Muscle of leg (tissue), 11 donors: Measurements from ENCODE around the gene CFAP141. TPM values are rescaled to one million over a fixed set of nuclear protein-coding genes. Genes with fewer than 3 reads are reported as not detected.

Source experiments
- DNase-seq: peaks from one replicate; pipeline ENCODE4 v3.0.0; 2013
- H3K27ac ChIP-seq: one replicate; pipeline ENCODE4 v1.5.1; 2013; ENCODE audit warnings: mild to moderate bottlenecking, low read length, control low read depth
- H3K27me3 ChIP-seq: one replicate; pipeline ENCODE4 v1.6.1; 2013; ENCODE audit warnings: low read length; ENCODE audit not compliant: control insufficient read depth, insufficient read depth
- H3K36me3 ChIP-seq: one replicate; pipeline ENCODE4 v1.6.1; 2013; ENCODE audit warnings: low read length; ENCODE audit not compliant: control insufficient read depth, insufficient read depth
- H3K4me1 ChIP-seq: one replicate; pipeline ENCODE4 v1.6.1; 2013; ENCODE audit warnings: low read length; ENCODE audit not compliant: control insufficient read depth, insufficient read depth
- H3K4me3 ChIP-seq: one replicate; pipeline ENCODE4 v1.5.1; 2013; ENCODE audit warnings: low read length, control low read depth
- H3K9me3 ChIP-seq: replicated peaks from 2 replicates; pipeline ENCODE4 v1.6.1; 2013; ENCODE audit warnings: low read depth, low read length; ENCODE audit not compliant: control insufficient read depth
- WGBS: methylation state at CpG from one replicate; pipeline ENCODE4 v1.1.5; 2013; ENCODE audit warnings: missing lambda C conversion rate; ENCODE audit not compliant: insufficient coverage; 5-methylcytosine and 5-hydroxymethylcytosine counted together
- polyA plus RNA-seq, 8 donors: library from polyadenylated mRNA; unstranded; fragments of 120-200 nt; gene quantifications; one replicate each; pipeline versions ENCODE4 v1.2.1 to v1.2.3, GENCODE V29; 2013; ENCODE audit warnings: inconsistent platforms in 1 of 8, low replicate concordance in 1 of 8; ENCODE audit not compliant: insufficient read length in 8 of 8, insufficient read depth in 1 of 8
- total RNA-seq: library from RNA; stranded (reverse); fragments of 120-200 nt; gene quantifications from one replicate; pipeline ENCODE4 v1.2.4, GENCODE V29; 2013

Gene CFAP141
- total and polyA plus RNA-seq, 9 donors, result 0.33 TPM; not detected in 8

DNA sequence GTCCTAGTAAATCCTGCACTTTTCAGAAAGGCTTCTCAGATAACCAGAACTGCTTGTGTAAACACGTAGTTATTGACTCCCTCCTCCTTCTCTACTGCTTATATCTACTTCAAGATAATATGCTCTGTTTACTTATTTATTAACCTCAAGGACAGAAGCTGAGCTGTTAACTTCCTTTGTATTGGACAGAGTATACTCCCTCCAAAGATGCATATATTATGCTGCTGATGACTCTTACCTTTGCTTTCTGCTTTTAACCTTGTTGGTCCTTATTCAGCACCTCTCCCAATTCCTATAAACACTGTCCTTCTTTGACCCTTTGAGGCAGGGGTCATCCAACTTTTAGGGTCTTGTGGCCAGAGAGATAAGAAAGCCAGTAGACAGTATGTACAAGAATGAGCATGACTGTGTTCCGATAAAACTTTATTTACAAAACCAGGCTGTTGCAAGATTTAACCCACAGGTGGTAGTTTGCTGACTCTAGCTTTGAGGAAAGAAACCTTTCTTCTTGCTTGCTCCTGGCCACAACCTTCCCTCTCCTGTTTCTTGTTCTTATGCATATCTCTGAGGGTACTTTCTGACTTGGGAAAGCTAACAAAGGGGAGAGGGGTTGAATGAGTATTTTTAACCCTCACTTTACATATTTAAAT lies 19.2 kb downstream of the CFAP141 start:
- H3K9me3 ChIP-seq, result no peaks in the 10 kb centered on the region
- H3K27ac ChIP-seq, result no peak overlapping the region
- H3K4me3 ChIP-seq, result no peak overlapping the region
- no peaks in the 10 kb centered on the region for H3K36me3 ChIP-seq
- no peak for DNase-seq
- no peaks in the 10 kb centered on the region for H3K27me3 ChIP-seq
- H3K4me1 ChIP-seq, result peaks cover 11% of the 10 kb centered on the region
- WGBS, result no CpG with 5 or more reads among the region's 2 CpGs

DNA sequence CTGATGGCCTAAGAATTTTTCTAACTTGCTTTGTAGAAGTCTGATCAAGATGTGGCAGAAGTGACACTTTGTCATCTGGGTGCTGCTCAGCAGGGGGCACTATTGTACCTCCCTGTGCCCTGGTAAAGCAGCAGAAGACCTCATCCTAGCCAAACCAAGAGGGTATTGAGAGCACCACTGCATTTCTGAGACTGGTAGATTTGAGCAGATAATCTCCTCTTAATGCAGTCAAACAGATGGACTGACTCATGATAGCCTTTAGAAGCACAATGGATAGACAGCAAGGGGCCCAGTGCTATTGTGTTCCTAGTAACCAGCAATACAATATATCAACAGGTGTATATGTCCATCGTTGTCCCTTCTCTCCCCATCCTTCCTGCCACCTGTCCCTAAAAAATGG lies 20.0 kb downstream of the CFAP141 start:
- Histone ChIP-seq H3K4me3 (no peak overlapping the region), H3K27ac (no peak overlapping the region), H3K36me3 (no peaks in the 10 kb centered on the region), H3K27me3 (no peaks in the 10 kb centered on the region), H3K4me1 (peaks cover 10% of the 10 kb centered on the region), H3K9me3 (no peaks in the 10 kb centered on the region)
- no CpG with 5 or more reads among the region's 1 CpG for WGBS
- DNase-seq, result peak; percentile 34

DNA sequence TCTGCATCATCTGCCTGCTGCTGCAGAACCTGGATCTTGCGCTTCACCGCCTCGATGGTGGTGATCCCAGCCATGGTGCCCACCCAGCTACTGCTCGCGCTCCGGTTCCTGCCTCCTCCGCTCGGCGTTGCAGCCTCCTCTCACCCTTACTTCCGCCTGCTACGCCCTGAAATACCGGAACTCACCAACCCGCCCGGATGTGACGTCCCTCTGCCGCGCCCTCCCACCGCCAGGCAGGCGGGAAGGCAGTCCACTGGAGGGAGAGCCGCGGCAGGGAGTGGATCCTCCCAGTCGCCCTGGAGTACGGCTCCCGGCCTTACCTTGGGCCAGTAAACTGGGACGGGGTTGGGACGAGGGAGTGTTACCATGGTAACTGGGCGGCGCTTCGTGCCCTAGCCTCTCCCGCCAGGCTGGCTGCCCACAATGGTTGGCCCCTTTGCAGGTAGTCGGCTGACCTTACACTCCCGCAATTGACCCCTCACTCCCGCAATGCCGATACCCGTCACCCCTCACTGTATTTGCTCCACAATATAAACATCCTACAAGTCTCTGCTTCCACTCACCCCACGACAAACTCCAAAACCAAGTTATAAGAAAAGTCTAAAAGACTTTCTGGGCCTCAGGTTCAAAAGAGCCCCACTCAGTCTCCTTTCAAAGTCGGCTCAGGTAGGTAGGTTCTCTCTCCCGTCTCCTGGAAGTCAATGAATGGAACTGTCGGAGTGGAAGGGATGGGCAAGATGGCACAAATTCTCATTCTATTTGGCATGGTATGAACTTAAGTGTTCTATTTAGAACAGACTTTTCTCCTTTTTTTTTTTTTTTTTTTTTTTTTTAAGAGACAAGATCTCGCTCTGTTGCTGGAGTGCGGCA lies 22.9 kb downstream of the CFAP141 start:
- H3K4me1 ChIP-seq, result peaks cover 30% of the 10 kb centered on the region
- WGBS, result 0% methylated on average over 31 of the region's 41 CpGs

DNA sequence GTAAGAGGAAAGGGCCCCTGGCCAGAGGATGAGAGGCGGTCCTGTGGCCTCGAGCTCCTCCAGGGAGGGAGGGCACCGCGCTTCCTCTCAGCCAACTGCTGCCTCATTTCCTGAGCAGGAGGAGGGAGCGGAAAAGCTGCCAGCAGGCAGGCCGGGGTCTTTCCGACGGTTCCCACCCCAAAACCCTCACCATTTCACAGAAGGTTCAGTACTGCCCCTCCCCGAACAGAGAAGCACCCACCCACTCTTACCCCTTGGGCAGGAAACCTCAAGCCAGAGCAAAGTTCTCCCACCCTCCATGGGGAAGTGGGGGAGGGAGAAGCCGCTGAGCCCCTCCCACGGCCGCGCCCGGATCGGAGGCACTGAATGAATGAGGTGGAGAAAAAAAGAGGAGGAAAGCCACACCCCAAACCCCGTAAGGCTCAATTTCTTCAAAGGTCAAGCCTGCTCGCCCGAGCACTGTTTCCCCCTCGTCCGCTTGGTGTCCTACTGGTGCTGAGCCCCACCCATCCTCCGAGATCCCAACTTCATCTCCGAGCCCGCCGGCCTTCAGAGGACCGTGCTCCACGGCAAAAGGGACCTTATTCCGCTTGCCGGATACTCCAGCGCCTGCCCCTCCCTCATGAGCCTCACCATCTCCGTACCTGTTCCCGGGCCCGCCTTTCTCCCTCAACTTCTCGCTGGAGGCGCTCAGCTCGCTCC lies 23.6 kb downstream of the CFAP141 start:
- H3K4me1 ChIP-seq, result peaks cover 33% of the 10 kb centered on the region

More for the DNA sequence above, 22.9 kb downstream of the CFAP141 start:
- H3K36me3 ChIP-seq, result peaks cover 12% of the 10 kb centered on the region
- H3K4me3 ChIP-seq, result peak overlapping the region; percentile 97
- no peaks in the 10 kb centered on the region for H3K27me3 ChIP-seq
- peak; percentile 97 for DNase-seq
- peak overlapping the region; percentile 95 for H3K27ac ChIP-seq
- H3K9me3 ChIP-seq, result no peaks in the 10 kb centered on the region

DNA sequence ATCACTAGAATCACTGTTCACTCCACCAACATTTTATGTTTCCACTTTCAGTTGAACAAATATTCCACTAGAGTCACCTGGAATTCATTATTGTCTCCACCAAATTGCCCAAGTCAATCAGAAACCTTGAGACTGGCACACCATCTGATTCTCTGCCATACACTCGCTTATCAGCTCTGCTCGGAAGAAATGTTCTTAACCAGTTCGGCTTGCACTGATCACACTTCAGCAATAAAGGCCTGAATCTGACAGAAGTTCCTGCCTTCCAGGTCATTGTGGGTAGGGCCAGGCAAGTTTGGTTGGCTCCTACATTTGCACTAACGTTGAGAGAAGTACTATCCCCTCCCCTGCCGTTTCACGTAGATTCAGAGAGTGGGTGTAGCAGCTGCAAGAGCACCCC lies 24.2 kb downstream of the CFAP141 start:
- DNase-seq, result no peak
- Histone ChIP-seq H3K9me3 (no peaks in the 10 kb centered on the region), H3K27ac (peak overlapping the region; percentile 95), H3K4me1 (peaks cover 33% of the 10 kb centered on the region), H3K4me3 (peak overlapping the region; percentile 97), H3K36me3 (peaks cover 15% of the 10 kb centered on the region), H3K27me3 (no peaks in the 10 kb centered on the region)
- WGBS, result 0% methylated on average over 3 of the region's 6 CpGs

More for the DNA sequence above, 23.6 kb downstream of the CFAP141 start:
- Histone ChIP-seq H3K36me3 (peaks cover 15% of the 10 kb centered on the region), H3K27ac (peak overlapping the region; percentile 95), H3K4me3 (peak overlapping the region; percentile 97), H3K9me3 (no peaks in the 10 kb centered on the region), H3K27me3 (no peaks in the 10 kb centered on the region)
- under 1% methylated on average over 19 of the region's 35 CpGs for WGBS
- DNase-seq, result peak; percentile 86

DNA sequence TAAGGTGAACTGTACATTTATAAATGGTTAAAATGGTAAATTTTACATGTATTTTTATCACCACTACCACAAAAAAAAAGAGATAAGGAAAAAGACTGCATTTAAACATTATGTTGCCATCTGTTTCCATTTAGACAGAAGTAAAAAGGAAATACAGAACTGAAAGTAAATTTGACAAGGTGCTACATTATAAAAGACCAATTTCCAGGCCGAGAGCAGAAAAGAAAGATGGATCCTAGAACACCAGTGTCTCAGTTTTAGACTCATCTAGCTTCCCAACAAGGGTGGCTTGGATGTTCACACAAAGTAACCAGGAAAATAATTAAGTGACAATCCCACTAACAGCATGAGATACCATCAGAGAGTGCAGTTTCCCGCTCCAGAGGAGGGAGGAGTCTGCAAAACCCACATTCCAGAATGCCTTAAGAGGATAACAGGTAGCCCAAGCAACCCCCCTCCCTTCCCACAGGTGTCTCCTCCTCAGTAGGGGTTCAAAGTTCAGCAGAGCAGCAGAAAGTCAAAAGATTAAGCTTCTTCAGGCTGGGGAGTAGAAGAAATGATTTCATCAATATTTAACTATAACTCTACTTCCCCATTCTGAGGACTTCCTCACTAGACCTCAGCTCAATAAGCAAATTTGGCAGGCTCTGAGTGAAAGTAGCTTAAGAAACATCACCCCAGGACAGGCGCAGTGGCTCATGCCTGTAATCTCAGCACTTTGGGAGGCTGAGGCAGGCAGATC lies 26.0 kb downstream of the CFAP141 start:
- Histone ChIP-seq H3K27ac (no peak overlapping the region), H3K9me3 (no peaks in the 10 kb centered on the region), H3K36me3 (peaks cover 23% of the 10 kb centered on the region), H3K4me3 (no peak overlapping the region), H3K4me1 (peaks cover 40% of the 10 kb centered on the region), H3K27me3 (no peaks in the 10 kb centered on the region)
- peak; percentile 52 for DNase-seq
- no CpG with 5 or more reads among the region's 3 CpGs for WGBS

DNA sequence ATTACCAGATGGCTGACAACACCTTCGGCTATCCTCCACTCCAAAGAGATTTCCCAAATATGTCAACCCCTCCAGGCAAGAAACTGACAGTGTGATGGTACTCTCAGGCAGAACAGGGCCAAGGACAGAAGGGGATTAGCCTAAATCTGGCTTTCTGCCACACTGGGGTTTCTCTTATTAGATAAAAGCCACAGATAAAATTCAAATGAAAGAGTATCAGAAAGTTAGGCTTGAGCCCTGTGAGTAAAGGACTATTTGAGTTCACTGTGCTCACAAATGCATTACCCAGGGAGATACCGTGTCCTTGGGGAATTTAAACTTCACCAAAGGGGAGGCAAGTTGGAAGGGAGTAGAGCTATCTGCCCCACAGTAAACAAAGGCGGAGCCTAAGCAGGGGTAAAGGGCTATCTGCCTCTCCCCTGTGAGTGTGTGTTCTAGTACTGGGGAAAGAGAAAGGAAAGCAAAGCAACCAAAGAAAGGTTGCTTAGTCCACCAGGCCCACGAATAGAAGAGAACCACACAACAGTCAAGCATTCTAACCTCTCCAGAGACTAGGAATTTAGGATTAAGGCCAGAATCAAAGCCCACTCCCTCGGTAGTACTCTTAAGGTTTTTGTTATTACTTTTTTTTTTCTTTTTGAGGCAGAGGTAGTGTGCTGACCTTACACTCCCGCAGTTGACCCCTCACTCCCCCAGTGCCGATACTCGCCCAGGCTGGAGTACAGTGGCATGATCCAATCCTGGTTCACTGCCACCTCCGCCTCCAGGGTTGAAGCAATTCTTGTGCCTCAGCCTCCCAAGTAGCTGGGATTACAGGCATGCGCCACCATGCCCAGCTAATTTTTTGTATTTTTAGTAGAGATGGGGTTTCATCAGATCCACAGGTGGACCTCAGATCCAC lies 27.0 kb downstream of the CFAP141 start:
- peaks cover 40% of the 10 kb centered on the region for H3K4me1 ChIP-seq
- H3K36me3 ChIP-seq, result peaks cover 27% of the 10 kb centered on the region
- no peak overlapping the region for H3K4me3 ChIP-seq
- no peaks in the 10 kb centered on the region for H3K9me3 ChIP-seq
- H3K27me3 ChIP-seq, result no peaks in the 10 kb centered on the region
- no CpG with 5 or more reads among the region's 10 CpGs for WGBS
- no peak for DNase-seq
- no peak overlapping the region for H3K27ac ChIP-seq

DNA sequence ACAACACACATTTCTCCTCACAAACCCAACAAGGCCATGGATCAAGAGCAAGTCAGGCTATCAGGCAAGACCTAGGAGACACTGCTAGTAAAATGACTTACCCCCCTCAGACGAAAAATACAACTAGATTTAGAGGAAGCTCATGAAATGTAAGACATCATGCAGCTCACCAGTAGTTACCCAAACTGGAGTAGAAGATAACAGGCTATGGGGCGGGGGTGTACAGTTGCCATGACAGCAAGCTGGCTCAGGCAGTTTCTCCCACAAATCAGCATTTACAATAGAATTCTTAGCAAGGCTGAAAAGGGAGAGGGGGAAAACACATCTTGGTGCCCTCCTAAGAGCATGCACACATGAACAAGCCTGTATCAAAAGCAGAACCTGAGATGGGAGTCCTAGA lies 28.1 kb downstream of the CFAP141 start:
- Histone ChIP-seq H3K4me3 (no peak overlapping the region), H3K9me3 (no peaks in the 10 kb centered on the region), H3K36me3 (peaks cover 36% of the 10 kb centered on the region), H3K4me1 (peaks cover 35% of the 10 kb centered on the region), H3K27me3 (no peaks in the 10 kb centered on the region), H3K27ac (no peak overlapping the region)
- no CpG with 5 or more reads among the region's 2 CpGs for WGBS
- DNase-seq, result no peak

DNA sequence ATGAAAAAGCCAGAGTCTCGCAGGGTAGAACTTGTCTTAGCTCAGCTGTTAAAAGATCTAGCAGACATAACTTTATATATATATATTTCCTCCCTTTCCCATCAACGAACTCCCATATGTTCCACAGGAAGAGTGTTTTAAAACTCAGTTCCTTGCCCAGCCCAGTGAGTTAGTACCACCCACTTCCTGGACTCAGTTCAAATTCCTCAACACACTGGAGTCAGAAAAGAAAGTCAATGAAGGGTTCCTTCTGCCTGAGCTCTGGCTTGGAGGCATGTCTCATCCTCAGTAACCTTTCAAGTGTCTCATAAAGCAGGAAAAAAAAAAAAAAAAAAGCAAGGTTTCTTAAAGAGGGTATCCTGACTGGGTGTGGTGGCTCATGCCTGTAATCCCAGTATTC lies 29.8 kb downstream of the CFAP141 start:
- Histone ChIP-seq H3K4me3 (no peak overlapping the region), H3K4me1 (peaks cover 30% of the 10 kb centered on the region), H3K9me3 (no peaks in the 10 kb centered on the region), H3K27me3 (no peaks in the 10 kb centered on the region), H3K36me3 (peaks cover 53% of the 10 kb centered on the region), H3K27ac (peak overlapping the region; percentile 82)
- 0% methylated on average over 1 of the region's 2 CpGs for WGBS
- peak; percentile 90 for DNase-seq
